Measurements from ENCODE around the gene ZNF473. TPM values are rescaled to one million over a fixed set of nuclear protein-coding genes. Genes with fewer than 3 reads are reported as not detected.

The ZNF473 gene
- total RNA-seq, 1 donor from 2014 or later, result 9.7 TPM

DNA sequence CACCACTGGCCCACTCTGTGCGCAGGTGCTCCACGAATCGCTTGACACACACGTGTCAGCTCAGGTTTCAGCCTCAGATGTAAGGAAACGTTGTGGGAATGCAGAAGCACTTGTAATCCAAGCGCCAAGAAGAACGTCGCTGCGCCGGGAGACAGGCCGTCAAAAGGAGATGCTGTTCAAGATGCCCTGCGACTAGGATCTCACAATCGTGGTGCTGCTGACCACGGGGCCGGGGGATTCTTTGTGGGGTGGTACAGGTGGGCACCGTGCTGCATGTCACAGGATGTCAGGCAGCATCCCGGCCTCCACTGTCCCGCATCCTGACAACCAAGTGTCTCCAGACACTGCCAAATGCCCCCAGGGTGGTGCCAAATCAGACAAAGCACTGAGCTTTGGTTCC lies 47.9 kb upstream of the ZNF473 start:
- Histone ChIP-seq H3K4me2 (no peak overlapping the region), H3K27ac (no peak overlapping the region), H3K9me3 (ENCODE audit: low read depth) (no peaks in the 10 kb centered on the region), H3K36me3 (no peaks in the 10 kb centered on the region), H3K27me3 (no peaks in the 10 kb centered on the region), H3F3A (ENCODE audit: low read depth) (no peaks in the 10 kb centered on the region), H3K4me3 (no peak overlapping the region), H2AFZ (replicated peaks) (no peak overlapping the region), H3K79me2 (ENCODE audit: low read depth) (no peaks in the 10 kb centered on the region), H4K20me1 (ENCODE audit: low read depth) (no peaks in the 10 kb centered on the region), H3K4me1 (no peaks in the 10 kb centered on the region), H3K9ac (no peak overlapping the region)
- H3K36me3 Mint-ChIP-seq, result peaks cover 12% of the 10 kb centered on the region
- no peak overlapping the region for H3K27ac Mint-ChIP-seq
- H3K9me3 Mint-ChIP-seq, result no peaks in the 10 kb centered on the region
- TF ChIP-seq EZH2phosphoT487 (IDR thresholded peaks at IDR 0.05) (no peak), EZH2 (IDR thresholded peaks at IDR 0.05) (no peak)
- TF ChIP-seq, protein P1, sequence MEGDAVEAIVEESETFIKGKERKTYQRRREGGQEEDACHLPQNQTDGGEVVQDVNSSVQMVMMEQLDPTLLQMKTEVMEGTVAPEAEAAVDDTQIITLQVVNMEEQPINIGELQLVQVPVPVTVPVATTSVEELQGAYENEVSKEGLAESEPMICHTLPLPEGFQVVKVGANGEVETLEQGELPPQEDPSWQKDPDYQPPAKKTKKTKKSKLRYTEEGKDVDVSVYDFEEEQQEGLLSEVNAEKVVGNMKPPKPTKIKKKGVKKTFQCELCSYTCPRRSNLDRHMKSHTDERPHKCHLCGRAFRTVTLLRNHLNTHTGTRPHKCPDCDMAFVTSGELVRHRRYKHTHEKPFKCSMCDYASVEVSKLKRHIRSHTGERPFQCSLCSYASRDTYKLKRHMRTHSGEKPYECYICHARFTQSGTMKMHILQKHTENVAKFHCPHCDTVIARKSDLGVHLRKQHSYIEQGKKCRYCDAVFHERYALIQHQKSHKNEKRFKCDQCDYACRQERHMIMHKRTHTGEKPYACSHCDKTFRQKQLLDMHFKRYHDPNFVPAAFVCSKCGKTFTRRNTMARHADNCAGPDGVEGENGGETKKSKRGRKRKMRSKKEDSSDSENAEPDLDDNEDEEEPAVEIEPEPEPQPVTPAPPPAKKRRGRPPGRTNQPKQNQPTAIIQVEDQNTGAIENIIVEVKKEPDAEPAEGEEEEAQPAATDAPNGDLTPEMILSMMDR (IDR thresholded peaks at IDR 0.05), result no peak
- H3K4me3 Mint-ChIP-seq, result no peak overlapping the region
- H3K4me1 Mint-ChIP-seq, result peaks cover 4% of the 10 kb centered on the region
- H3K27me3 Mint-ChIP-seq (ENCODE audit: insufficient read depth, low read depth), result peaks cover 2% of the 10 kb centered on the region
- DNase-seq (ENCODE audit: low spot score), result no peak

- TF ChIP-seq EZH2 (IDR thresholded peaks at IDR 0.05) (no peak), EZH2phosphoT487 (IDR thresholded peaks at IDR 0.05) (no peak)
- TF ChIP-seq, protein P1 (IDR thresholded peaks at IDR 0.05), result no peak
- H3K27me3 Mint-ChIP-seq (ENCODE audit: insufficient read depth, low read depth), result peaks cover 4% of the 10 kb centered on the region
- peaks cover 12% of the 10 kb centered on the region for H3K36me3 Mint-ChIP-seq
- Histone ChIP-seq H2AFZ (replicated peaks) (no peak overlapping the region), H3K27me3 (no peaks in the 10 kb centered on the region), H3K4me3 (no peak overlapping the region), H3K79me2 (ENCODE audit: low read depth) (no peaks in the 10 kb centered on the region), H3K9me3 (ENCODE audit: low read depth) (no peaks in the 10 kb centered on the region), H3K27ac (no peak overlapping the region), H3K36me3 (no peaks in the 10 kb centered on the region), H3K9ac (no peak overlapping the region), H4K20me1 (ENCODE audit: low read depth) (peaks cover 2% of the 10 kb centered on the region), H3K4me1 (no peaks in the 10 kb centered on the region), H3F3A (ENCODE audit: low read depth) (no peaks in the 10 kb centered on the region), H3K4me2 (no peak overlapping the region)
- peaks cover 4% of the 10 kb centered on the region for H3K4me1 Mint-ChIP-seq
- no peaks in the 10 kb centered on the region for H3K9me3 Mint-ChIP-seq
- DNase-seq (ENCODE audit: low spot score), result no peak
- no peak overlapping the region for H3K27ac Mint-ChIP-seq
- H3K4me3 Mint-ChIP-seq, result no peak overlapping the region
Observed at GRCh38 chr19:49978324-49978723, 47.5 kb upstream of the ZNF473 start.

- Histone ChIP-seq H3K9ac (no peak overlapping the region), H3K27ac (no peak overlapping the region), H3K4me1 (no peaks in the 10 kb centered on the region), H2AFZ (replicated peaks) (no peak overlapping the region), H3K36me3 (no peaks in the 10 kb centered on the region), H3K4me3 (no peak overlapping the region), H4K20me1 (ENCODE audit: low read depth) (peaks cover 25% of the 10 kb centered on the region), H3K27me3 (no peaks in the 10 kb centered on the region), H3F3A (ENCODE audit: low read depth) (peaks cover 3% of the 10 kb centered on the region), H3K9me3 (ENCODE audit: low read depth) (no peaks in the 10 kb centered on the region), H3K79me2 (ENCODE audit: low read depth) (no peaks in the 10 kb centered on the region), H3K4me2 (no peak overlapping the region)
- no peak overlapping the region for H3K27ac Mint-ChIP-seq
- TF ChIP-seq EZH2phosphoT487 (IDR thresholded peaks at IDR 0.05) (no peak), EZH2 (IDR thresholded peaks at IDR 0.05) (no peak)
- TF ChIP-seq, protein P1 (IDR thresholded peaks at IDR 0.05), result no peak
- H3K4me1 Mint-ChIP-seq, result peaks cover 4% of the 10 kb centered on the region
- DNase-seq (ENCODE audit: low spot score), result no peak
- H3K9me3 Mint-ChIP-seq, result no peaks in the 10 kb centered on the region
- H3K36me3 Mint-ChIP-seq, result peaks cover 9% of the 10 kb centered on the region
- H3K4me3 Mint-ChIP-seq, result no peak overlapping the region
- H3K27me3 Mint-ChIP-seq (ENCODE audit: insufficient read depth, low read depth), result peaks cover 9% of the 10 kb centered on the region
Observed at GRCh38 chr19:49981603-49982593, 43.9 kb upstream of the ZNF473 start.
